HCT116 (cell line): ENCODE data around the gene MAPKAPK5. TPM values are rescaled to one million over a fixed set of nuclear protein-coding genes. Genes with fewer than 3 reads are reported as not detected.

ENCODE experiments used
- ATAC-seq: fragments of 200-7000 bp; cut with Tn5 transposase; 2 replicates; pipeline ENCODE4 v1.9.1; 2020; ENCODE audit warnings: mild to moderate bottlenecking, moderate library complexity
- BruUV-seq: library from RNA; stranded (reverse); fragments of 400-500 nt; replicated peaks from 2 replicates; lab custom pipeline; 2021; lab: Mats Ljungman, UMichigan
- CTCF ChIA-PET: fragments of 300-600 bp; sonication (Branson Sonifier 250); formaldehyde crosslinking; loops from one replicate; lab custom pipeline; 2021; ENCODE audit warnings: antibody characterized with exemption; lab: Charles Lee
- POLR2A ChIA-PET: fragments of 300-600, 350-600 bp; sonication (Branson Sonifier 250); formaldehyde crosslinking; loops from one replicate; lab custom pipeline; 2021; ENCODE audit warnings: antibody characterized with exemption; lab: Charles Lee
- RAD21 ChIA-PET, 2 experiments: fragments of 300-600 bp; sonication (Branson Sonifier 250); formaldehyde crosslinking; loops; one replicate each; lab custom pipeline; 2023; ENCODE audit warnings: low total read pairs in 2 of 2; ENCODE audit not compliant: uncharacterized antibody in 2 of 2, unreplicated experiment in 2 of 2, low non-redundant PET in 1 of 2; lab: Charles Lee
- DNase-seq: peaks from one replicate; pipeline ENCODE4 v3.0.0-alpha.2; 2010; ENCODE audit warnings: low read depth, low spot score
- H2AFZ ChIP-seq: fragments of 200-600 bp; shearing (Covaris generic), sonication (generic); 2 replicates; pipeline ENCODE4 v1.6.1; 2017; ENCODE audit warnings: low read depth, mixed run types, mixed read lengths, antibody characterized with exemption, low read length; ENCODE audit not compliant: poor library complexity, severe bottlenecking
- H3K27ac ChIP-seq: 2 replicates; pipeline ENCODE4 v1.5.1; 2012; ENCODE audit warnings: low read depth, low read length
- H3K27me3 ChIP-seq: fragments of 200-600 bp; sonication (generic); 2 replicates; pipeline ENCODE4 v1.6.1; 2016; ENCODE audit warnings: mixed run types, low read length, mixed read lengths; ENCODE audit not compliant: insufficient read depth
- H3K36me3 ChIP-seq, 2 experiments: fragments of 200-500 bp in 1 of 2; fragments of 200-600 bp in 1 of 2; sonication (Bioruptor generic) in 1 of 2; sonication (generic) in 1 of 2; 2 replicates each; pipeline versions ENCODE4 v1.5.1 to v1.6.1; 2014 to 2016; ENCODE audit warnings: low read length in 2 of 2, inconsistent platforms in 1 of 2, mixed read lengths in 1 of 2, mixed run types in 1 of 2; ENCODE audit not compliant: insufficient read depth in 2 of 2, control insufficient read depth in 1 of 2
- H3K4me1 ChIP-seq, 2 experiments: fragments of 200-600 bp in 1 of 2; sonication (generic) in 1 of 2; 2 replicates each; pipeline versions ENCODE4 v1.5.1 to v1.6.1; 2012 to 2017; ENCODE audit warnings: low read length in 2 of 2, inconsistent platforms in 1 of 2, mild to moderate bottlenecking in 1 of 2, mixed read lengths in 1 of 2, mixed run types in 1 of 2, moderate library complexity in 1 of 2; ENCODE audit not compliant: insufficient read depth in 2 of 2, control insufficient read depth in 1 of 2
- H3K4me2 ChIP-seq: fragments of 200-600 bp; sonication (generic); 2 replicates; pipeline ENCODE4 v1.6.1; 2017; ENCODE audit warnings: mixed run types, low read length, mixed read lengths
- H3K4me3 ChIP-seq, 2 experiments: fragments of 200-600 bp in 1 of 2; sonication (generic) in 1 of 2; replicated peaks in 1 of 2; 2 replicates each; pipeline ENCODE4 v1.5.1; 2011 to 2016; ENCODE audit warnings: low read length in 2 of 2, control low read depth in 1 of 2, low read depth in 1 of 2, mild to moderate bottlenecking in 1 of 2, mixed read lengths in 1 of 2, mixed run types in 1 of 2
- H3K79me2 ChIP-seq: fragments of 200-600 bp; sonication (generic); 2 replicates; pipeline ENCODE4 v1.6.1; 2017; ENCODE audit warnings: mild to moderate bottlenecking, mixed run types, low read length, moderate library complexity, mixed read lengths; ENCODE audit not compliant: insufficient read depth
- H3K9ac ChIP-seq: fragments of 200-600 bp; sonication (generic); 2 replicates; pipeline ENCODE4 v1.6.1; 2016; ENCODE audit warnings: low read length, mixed read lengths
- H3K9me2 ChIP-seq: fragments of 200-600 bp; sonication (generic), shearing (Covaris generic); 2 replicates; pipeline ENCODE4 v1.6.1; 2017; ENCODE audit warnings: mixed run types, mild to moderate bottlenecking, moderate library complexity; ENCODE audit not compliant: insufficient read depth
- H3K9me3 ChIP-seq, 2 experiments: fragments of 200-500 bp in 1 of 2; fragments of 200-600 bp in 1 of 2; sonication (Bioruptor generic) in 1 of 2; sonication (generic) in 1 of 2; 2 replicates each; pipeline ENCODE4 v1.6.1; 2014 to 2017; ENCODE audit warnings: low read length in 2 of 2, mixed read lengths in 2 of 2, inconsistent platforms in 1 of 2, low read depth in 1 of 2, mild to moderate bottlenecking in 1 of 2, mixed run types in 1 of 2, moderate library complexity in 1 of 2; ENCODE audit not compliant: control insufficient read depth in 1 of 2, insufficient read depth in 1 of 2
- H4K20me1 ChIP-seq: fragments of 200-600 bp; sonication (generic), shearing (Covaris generic); 2 replicates; pipeline ENCODE4 v1.6.1; 2017; ENCODE audit warnings: mixed run types, mild to moderate bottlenecking, moderate library complexity; ENCODE audit not compliant: insufficient read depth
- ATF3 ChIP-seq: IDR thresholded peaks from 2 replicates; pipeline ENCODE4 v1.6.1; 2012
- CBX3 ChIP-seq: IDR thresholded peaks from 2 replicates; pipeline ENCODE4 v1.6.1; 2012; ENCODE audit warnings: low read depth
- CTCF ChIP-seq, 3 experiments: fragments of 200-600 bp in 1 of 3; sonication (generic) in 1 of 3; IDR thresholded peaks in 2 of 3; conservative IDR thresholded peaks in 1 of 3; 2 replicates each; pipeline ENCODE4 v1.5.1; 2012 to 2017; ENCODE audit warnings: low read depth in 2 of 3, low read length in 2 of 3, antibody characterized with exemption in 1 of 3, borderline replicate concordance in 1 of 3, control low read depth in 1 of 3, mild to moderate bottlenecking in 1 of 3, mixed read lengths in 1 of 3, mixed run types in 1 of 3, moderate library complexity in 1 of 3; ENCODE audit not compliant: insufficient read depth in 1 of 3
- EGR1 ChIP-seq: IDR thresholded peaks from 2 replicates; pipeline ENCODE4 v1.6.1; 2012; ENCODE audit warnings: low read depth
- ELF1 ChIP-seq: IDR thresholded peaks from 2 replicates; pipeline ENCODE4 v1.6.1; 2012; ENCODE audit warnings: low read depth, borderline replicate concordance
- EZH2phosphoT487 ChIP-seq: fragments of 200-600 bp; IDR thresholded peaks from 2 replicates; pipeline ENCODE4 v1.6.1; 2018; ENCODE audit warnings: antibody characterized with exemption, borderline replicate concordance
- FOSL1 ChIP-seq: IDR thresholded peaks from 2 replicates; pipeline ENCODE4 v1.6.1; 2012; ENCODE audit warnings: low read depth
- MAX ChIP-seq: IDR thresholded peaks from 2 replicates; pipeline ENCODE4 v1.6.1; 2012
- POLR2A ChIP-seq: IDR thresholded peaks from 2 replicates; pipeline ENCODE4 v1.7.0; 2011; ENCODE audit warnings: borderline replicate concordance; ENCODE audit not compliant: insufficient read depth, insufficient read length; ENCODE audit errors: extremely low read depth
- POLR2AphosphoS5 ChIP-seq: IDR thresholded peaks from 2 replicates; pipeline ENCODE4 v1.6.1; 2011; ENCODE audit warnings: mild to moderate bottlenecking, low read depth, low read length, moderate library complexity
- REST ChIP-seq: IDR thresholded peaks from 2 replicates; pipeline ENCODE4 v1.6.1; 2012; ENCODE audit warnings: low read depth
- SIN3A ChIP-seq: IDR thresholded peaks from 2 replicates; pipeline ENCODE4 v1.6.1; 2012; ENCODE audit warnings: low read depth
- TCF7L2 ChIP-seq: IDR thresholded peaks from 2 replicates; pipeline ENCODE4 v1.7.0; 2011; ENCODE audit warnings: borderline replicate concordance, inconsistent platforms; ENCODE audit not compliant: insufficient read depth, insufficient read length; ENCODE audit errors: extremely low read depth
- ZFX ChIP-seq: fragments of 450-650 bp; IDR thresholded peaks from 2 replicates; pipeline ENCODE4 v1.6.1; 2017
- ZNF274 ChIP-seq: fragments of 200-500 bp; sonication (Bioruptor generic); IDR thresholded peaks from 2 replicates; pipeline ENCODE4 v1.6.1; 2014; ENCODE audit warnings: mild to moderate bottlenecking, low read depth, low read length, inconsistent platforms
- intact Hi-C: fragments of 100-400 bp; cut with micrococcal nuclease; formaldehyde crosslinking; loops from 2 replicates; pipeline ENCODE4 v1.10.0; 2022
- total RNA-seq: library from RNA; stranded (reverse); gene quantifications from one replicate; pipeline ENCODE4 v1.2.1, GENCODE V29; 2021; ENCODE audit not compliant: unreplicated experiment

MAPKAPK5 gene
- total RNA-seq, 1 experiment from 2014 or later = 57.9 TPM

GRCh38 chr12:111936869-111937268 is 94.8 kb downstream of the MAPKAPK5 start:
- no peak overlapping the region for H3K4me2 ChIP-seq
- no peaks in the 10 kb centered on the region for H3K36me3 ChIP-seq
- no peak for ATAC-seq
- TF ChIP-seq SIN3A = no peak
- no peak for TF ChIP-seq TCF7L2
- TF ChIP-seq MAX = no peak
- TF ChIP-seq ELF1 = no peak
- TF ChIP-seq CTCF (IDR thresholded peaks at IDR 0.05 in 2 of 3, conservative IDR thresholded peaks at IDR 0.05 in 1 of 3; ENCODE audit: borderline replicate concordance in 1 of 3, insufficient read depth in 1 of 3, low read depth in 2 of 3, low read length in 2 of 3) = no peak
- TF ChIP-seq ATF3 = no peak
- no peak for TF ChIP-seq EZH2phosphoT487
- TF ChIP-seq REST = no peak
- no peak for TF ChIP-seq ZFX
- no peak for TF ChIP-seq CBX3
- TF ChIP-seq ZNF274 = no peak
- TF ChIP-seq POLR2AphosphoS5 = no peak
- no peak for TF ChIP-seq EGR1
- no peak for TF ChIP-seq FOSL1
- TF ChIP-seq POLR2A = no peak
- no peaks in the 10 kb centered on the region for H3K4me1 ChIP-seq
- ChIA-PET CTCF (no interaction called here), POLR2A (no interaction called here), RAD21 (no interaction called here)
- H3K9ac ChIP-seq = no peak overlapping the region
- no TSS peak for BruUV-seq
- H3K27me3 ChIP-seq = no peaks in the 10 kb centered on the region
- H3K9me2 ChIP-seq = no peaks in the 10 kb centered on the region
- intact Hi-C loops = no loop called here
- H3K79me2 ChIP-seq = no peaks in the 10 kb centered on the region
- no peak overlapping the region for H2AFZ ChIP-seq
- H4K20me1 ChIP-seq = no peaks in the 10 kb centered on the region
- H3K27ac ChIP-seq = no peak overlapping the region
- no peak overlapping the region for H3K4me3 ChIP-seq
- DNase-seq = no peak
- H3K9me3 ChIP-seq = no peaks in the 10 kb centered on the region
